HCT116 (cell line): Measurements from ENCODE around the gene FAM151B. TPM values are rescaled to one million over a fixed set of nuclear protein-coding genes. Genes with fewer than 3 reads are reported as not detected.

Source experiments
- ATAC-seq: fragments of 200-7000 bp; cut with Tn5 transposase; 2 replicates; pipeline ENCODE4 v1.9.1; 2020; ENCODE audit warnings: mild to moderate bottlenecking, moderate library complexity
- BruUV-seq: library from RNA; stranded (reverse); fragments of 400-500 nt; replicated peaks from 2 replicates; lab custom pipeline; 2021; lab: Mats Ljungman, UMichigan
- CTCF ChIA-PET: fragments of 300-600 bp; sonication (Branson Sonifier 250); formaldehyde crosslinking; loops from one replicate; lab custom pipeline; 2021; ENCODE audit warnings: antibody characterized with exemption; lab: Charles Lee
- POLR2A ChIA-PET: fragments of 300-600, 350-600 bp; sonication (Branson Sonifier 250); formaldehyde crosslinking; loops from one replicate; lab custom pipeline; 2021; ENCODE audit warnings: antibody characterized with exemption; lab: Charles Lee
- RAD21 ChIA-PET, 2 experiments: fragments of 300-600 bp; sonication (Branson Sonifier 250); formaldehyde crosslinking; loops; one replicate each; lab custom pipeline; 2023; ENCODE audit warnings: low total read pairs in 2 of 2; ENCODE audit not compliant: uncharacterized antibody in 2 of 2, unreplicated experiment in 2 of 2, low non-redundant PET in 1 of 2; lab: Charles Lee
- DNase-seq: peaks from one replicate; pipeline ENCODE4 v3.0.0-alpha.2; 2010; ENCODE audit warnings: low read depth, low spot score
- H2AFZ ChIP-seq: fragments of 200-600 bp; shearing (Covaris generic), sonication (generic); 2 replicates; pipeline ENCODE4 v1.6.1; 2017; ENCODE audit warnings: low read depth, mixed run types, mixed read lengths, antibody characterized with exemption, low read length; ENCODE audit not compliant: poor library complexity, severe bottlenecking
- H3K27ac ChIP-seq: 2 replicates; pipeline ENCODE4 v1.5.1; 2012; ENCODE audit warnings: low read depth, low read length
- H3K27me3 ChIP-seq: fragments of 200-600 bp; sonication (generic); 2 replicates; pipeline ENCODE4 v1.6.1; 2016; ENCODE audit warnings: mixed run types, low read length, mixed read lengths; ENCODE audit not compliant: insufficient read depth
- H3K36me3 ChIP-seq, 2 experiments: fragments of 200-500 bp in 1 of 2; fragments of 200-600 bp in 1 of 2; sonication (Bioruptor generic) in 1 of 2; sonication (generic) in 1 of 2; 2 replicates each; pipeline versions ENCODE4 v1.5.1 to v1.6.1; 2014 to 2016; ENCODE audit warnings: low read length in 2 of 2, inconsistent platforms in 1 of 2, mixed read lengths in 1 of 2, mixed run types in 1 of 2; ENCODE audit not compliant: insufficient read depth in 2 of 2, control insufficient read depth in 1 of 2
- H3K4me1 ChIP-seq, 2 experiments: fragments of 200-600 bp in 1 of 2; sonication (generic) in 1 of 2; 2 replicates each; pipeline versions ENCODE4 v1.5.1 to v1.6.1; 2012 to 2017; ENCODE audit warnings: low read length in 2 of 2, inconsistent platforms in 1 of 2, mild to moderate bottlenecking in 1 of 2, mixed read lengths in 1 of 2, mixed run types in 1 of 2, moderate library complexity in 1 of 2; ENCODE audit not compliant: insufficient read depth in 2 of 2, control insufficient read depth in 1 of 2
- H3K4me2 ChIP-seq: fragments of 200-600 bp; sonication (generic); 2 replicates; pipeline ENCODE4 v1.6.1; 2017; ENCODE audit warnings: mixed run types, low read length, mixed read lengths
- H3K4me3 ChIP-seq, 2 experiments: fragments of 200-600 bp in 1 of 2; sonication (generic) in 1 of 2; replicated peaks in 1 of 2; 2 replicates each; pipeline ENCODE4 v1.5.1; 2011 to 2016; ENCODE audit warnings: low read length in 2 of 2, control low read depth in 1 of 2, low read depth in 1 of 2, mild to moderate bottlenecking in 1 of 2, mixed read lengths in 1 of 2, mixed run types in 1 of 2
- H3K79me2 ChIP-seq: fragments of 200-600 bp; sonication (generic); 2 replicates; pipeline ENCODE4 v1.6.1; 2017; ENCODE audit warnings: mild to moderate bottlenecking, mixed run types, low read length, moderate library complexity, mixed read lengths; ENCODE audit not compliant: insufficient read depth
- H3K9ac ChIP-seq: fragments of 200-600 bp; sonication (generic); 2 replicates; pipeline ENCODE4 v1.6.1; 2016; ENCODE audit warnings: low read length, mixed read lengths
- H3K9me2 ChIP-seq: fragments of 200-600 bp; sonication (generic), shearing (Covaris generic); 2 replicates; pipeline ENCODE4 v1.6.1; 2017; ENCODE audit warnings: mixed run types, mild to moderate bottlenecking, moderate library complexity; ENCODE audit not compliant: insufficient read depth
- H3K9me3 ChIP-seq, 2 experiments: fragments of 200-500 bp in 1 of 2; fragments of 200-600 bp in 1 of 2; sonication (Bioruptor generic) in 1 of 2; sonication (generic) in 1 of 2; 2 replicates each; pipeline ENCODE4 v1.6.1; 2014 to 2017; ENCODE audit warnings: low read length in 2 of 2, mixed read lengths in 2 of 2, inconsistent platforms in 1 of 2, low read depth in 1 of 2, mild to moderate bottlenecking in 1 of 2, mixed run types in 1 of 2, moderate library complexity in 1 of 2; ENCODE audit not compliant: control insufficient read depth in 1 of 2, insufficient read depth in 1 of 2
- H4K20me1 ChIP-seq: fragments of 200-600 bp; sonication (generic), shearing (Covaris generic); 2 replicates; pipeline ENCODE4 v1.6.1; 2017; ENCODE audit warnings: mixed run types, mild to moderate bottlenecking, moderate library complexity; ENCODE audit not compliant: insufficient read depth
- ATF3 ChIP-seq: IDR thresholded peaks from 2 replicates; pipeline ENCODE4 v1.6.1; 2012
- CBX3 ChIP-seq: IDR thresholded peaks from 2 replicates; pipeline ENCODE4 v1.6.1; 2012; ENCODE audit warnings: low read depth
- CEBPB ChIP-seq: IDR thresholded peaks from 2 replicates; pipeline ENCODE4 v1.6.1; 2012; ENCODE audit warnings: low read depth
- EGR1 ChIP-seq: IDR thresholded peaks from 2 replicates; pipeline ENCODE4 v1.6.1; 2012; ENCODE audit warnings: low read depth
- ELF1 ChIP-seq: IDR thresholded peaks from 2 replicates; pipeline ENCODE4 v1.6.1; 2012; ENCODE audit warnings: low read depth, borderline replicate concordance
- EZH2 ChIP-seq: fragments of 200-600 bp; sonication (generic); IDR thresholded peaks from 2 replicates; pipeline ENCODE4 v1.6.1; 2017; ENCODE audit warnings: antibody characterized with exemption, mixed run types
- FOSL1 ChIP-seq: IDR thresholded peaks from 2 replicates; pipeline ENCODE4 v1.6.1; 2012; ENCODE audit warnings: low read depth
- JUND ChIP-seq: IDR thresholded peaks from 2 replicates; pipeline ENCODE4 v1.6.1; 2012
- POLR2A ChIP-seq: IDR thresholded peaks from 2 replicates; pipeline ENCODE4 v1.7.0; 2011; ENCODE audit warnings: borderline replicate concordance; ENCODE audit not compliant: insufficient read depth, insufficient read length; ENCODE audit errors: extremely low read depth
- REST ChIP-seq: IDR thresholded peaks from 2 replicates; pipeline ENCODE4 v1.6.1; 2012; ENCODE audit warnings: low read depth
- SP1 ChIP-seq: IDR thresholded peaks from 2 replicates; pipeline ENCODE4 v1.6.1; 2012; ENCODE audit warnings: low read depth
- SRF ChIP-seq: IDR thresholded peaks from 2 replicates; pipeline ENCODE4 v1.6.1; 2012; ENCODE audit warnings: low read depth
- TCF7L2 ChIP-seq: IDR thresholded peaks from 2 replicates; pipeline ENCODE4 v1.7.0; 2011; ENCODE audit warnings: borderline replicate concordance, inconsistent platforms; ENCODE audit not compliant: insufficient read depth, insufficient read length; ENCODE audit errors: extremely low read depth
- YY1 ChIP-seq: IDR thresholded peaks from 2 replicates; pipeline ENCODE4 v1.6.1; 2011; ENCODE audit warnings: low read length, low read depth, moderate library complexity, mild to moderate bottlenecking; ENCODE audit not compliant: insufficient replicate concordance; ENCODE audit errors: extremely low read depth
- intact Hi-C: fragments of 100-400 bp; cut with micrococcal nuclease; formaldehyde crosslinking; loops from 2 replicates; pipeline ENCODE4 v1.10.0; 2022
- total RNA-seq: library from RNA; stranded (reverse); gene quantifications from one replicate; pipeline ENCODE4 v1.2.1, GENCODE V29; 2021; ENCODE audit not compliant: unreplicated experiment

FAM151B gene
- total RNA-seq, 1 experiment from 2014 or later, result 1.2 TPM

- CTCF ChIA-PET, result interaction anchor here (0.8 to 1.3 kb wide), 2 partner anchors 13 to 14 kb away, joined by 3 to 6 read pairs; no protein-coding TSS in a partner anchor
- no peaks in the 10 kb centered on the region for H3K27me3 ChIP-seq
- TF ChIP-seq SRF, result peak; percentile 64
- TF ChIP-seq TCF7L2, result no peak
- TF ChIP-seq FOSL1, result no peak
- peak; percentile 28; the same call in 1 of the 2 replicates for TF ChIP-seq CEBPB
- TF ChIP-seq, all 23 proteins: peak for 2
- Histone ChIP-seq H3K36me3 (peaks cover 4 to 21% of the 10 kb centered on the region in 2 experiments; a peak in 2 of 4 replicates), H3K9me2 (no peaks in the 10 kb centered on the region), H3K4me1 (peaks cover 0 to 9% of the 10 kb centered on the region in 2 experiments; a peak in 2 of 4 replicates), H3K9me3 (no peaks in the 10 kb centered on the region), H3K79me2 (no peaks in the 10 kb centered on the region), H3K9ac (no peak overlapping the region), H4K20me1 (no peaks in the 10 kb centered on the region), H3K4me2 (no peak overlapping the region), H3K27ac (peak overlapping the region; percentile 2), H2AFZ (no peak overlapping the region), H3K4me3 (no peak overlapping the region)
- DNase-seq (no peak), ATAC-seq (no peak)
- no TSS peak for BruUV-seq
- intact Hi-C loops, result no loop called here
- ChIA-PET RAD21 (no interaction called here), POLR2A (no interaction called here)
These were observed 21.0 kb upstream of the FAM151B start for GRCh38 chr5:80466669-80467485.

GRCh38 chr5:80468131-80468530, 19.8 kb upstream of the FAM151B start:
- no peaks in the 10 kb centered on the region for H3K27me3 ChIP-seq
- no peak overlapping the region for H3K27ac ChIP-seq
- BruUV-seq, result no TSS peak
- ATAC-seq (no peak), DNase-seq (no peak)
- H3K4me2 ChIP-seq, result no peak overlapping the region
- no peak overlapping the region for H3K4me3 ChIP-seq
- no peaks in the 10 kb centered on the region for H4K20me1 ChIP-seq
- no peaks in the 10 kb centered on the region for H3K9me3 ChIP-seq
- no peaks in the 10 kb centered on the region for H3K9me2 ChIP-seq
- peaks cover 0 to 9% of the 10 kb centered on the region in 2 experiments; a peak in 2 of 4 replicates for H3K4me1 ChIP-seq
- no peaks in the 10 kb centered on the region for H3K79me2 ChIP-seq
- no peak overlapping the region for H3K9ac ChIP-seq
- RAD21 ChIA-PET, result no interaction called here
- CTCF ChIA-PET, result no interaction called here
- POLR2A ChIA-PET, result no interaction called here
- no peak overlapping the region for H2AFZ ChIP-seq
- H3K36me3 ChIP-seq, result peaks cover 4 to 17% of the 10 kb centered on the region in 2 experiments; a peak in 2 of 4 replicates
- intact Hi-C loops, result no loop called here
- TF ChIP-seq EZH2, result no peak
- no peak for TF ChIP-seq JUND
- no peak for TF ChIP-seq CBX3
- TF ChIP-seq EGR1, result no peak
- TF ChIP-seq YY1, result no peak
- no peak for TF ChIP-seq REST
- no peak for TF ChIP-seq ELF1
- TF ChIP-seq POLR2A, result no peak
- TF ChIP-seq ATF3, result no peak
- no peak for TF ChIP-seq SP1
- TF ChIP-seq CEBPB, result no peak
